IPS DF 6.9 (cell line): ENCODE data around the gene MAGI2.

Experiments
- DNase-seq: peaks from one replicate; pipeline ENCODE4 v3.0.0-alpha.2; 2013; ENCODE audit warnings: low read depth, low spot score
- H3K27ac ChIP-seq: one replicate; pipeline ENCODE4 v1.5.1; 2013; ENCODE audit warnings: low read length, control low read depth
- H3K27me3 ChIP-seq: 2 replicates; pipeline ENCODE4 v1.6.1; 2013; ENCODE audit warnings: mild to moderate bottlenecking, low read length; ENCODE audit not compliant: control insufficient read depth, insufficient read depth
- H3K36me3 ChIP-seq: 2 replicates; pipeline ENCODE4 v1.6.1; 2013; ENCODE audit warnings: low read length; ENCODE audit not compliant: control insufficient read depth, insufficient read depth
- H3K4me1 ChIP-seq: 2 replicates; pipeline ENCODE4 v1.6.1; 2013; ENCODE audit warnings: low read length; ENCODE audit not compliant: control insufficient read depth, insufficient read depth
- H3K4me3 ChIP-seq: 2 replicates; pipeline ENCODE4 v1.5.1; 2013; ENCODE audit warnings: mild to moderate bottlenecking, low read length
- H3K9me3 ChIP-seq: 2 replicates; pipeline ENCODE4 v1.6.1; 2013; ENCODE audit warnings: low read length, inconsistent platforms; ENCODE audit not compliant: control insufficient read depth, insufficient read depth
- WGBS: extraction: QIAGEN DNeasy Blood & Tissue Kit; methylation state at CpG from one replicate; pipeline ENCODE4 v1.1.7; 2013; ENCODE audit warnings: mixed read lengths, missing lambda C conversion rate; ENCODE audit not compliant: insufficient read length, insufficient coverage; 5-methylcytosine and 5-hydroxymethylcytosine counted together

MAGI2 gene

GRCh38 chr7:77985232-77985973 is 1468.1 kb downstream of the MAGI2 start:
- Histone ChIP-seq H3K27ac (no peak overlapping the region), H3K9me3 (no peaks in the 10 kb centered on the region), H3K4me3 (no peak overlapping the region), H3K36me3 (no peaks in the 10 kb centered on the region), H3K4me1 (peaks cover 1% of the 10 kb centered on the region; the same call in 1 of the 2 replicates), H3K27me3 (no peaks in the 10 kb centered on the region)
- no CpG with 5 or more reads among the region's 12 CpGs for WGBS
- DNase-seq: no peak

GRCh38 chr7:77983973-77984372 is 1469.5 kb downstream of the MAGI2 start:
- Histone ChIP-seq H3K27me3 (no peaks in the 10 kb centered on the region), H3K4me1 (0 out of 2 replicates have a peak, but pooled peaks cover 3% of the 10 kb centered on the region), H3K27ac (no peak overlapping the region), H3K9me3 (no peaks in the 10 kb centered on the region), H3K4me3 (no peak overlapping the region), H3K36me3 (no peaks in the 10 kb centered on the region)
- no peak for DNase-seq
- WGBS: no CpG with 5 or more reads among the region's 4 CpGs

GRCh38 chr7:77982926-77983550 is 1470.4 kb downstream of the MAGI2 start:
- no peak overlapping the region for H3K27ac ChIP-seq
- no peaks in the 10 kb centered on the region for H3K9me3 ChIP-seq
- H3K36me3 ChIP-seq: no peaks in the 10 kb centered on the region
- no peak for DNase-seq
- H3K27me3 ChIP-seq: no peaks in the 10 kb centered on the region
- H3K4me3 ChIP-seq: no peak overlapping the region
- no CpG with 5 or more reads among the region's 5 CpGs for WGBS
- 0 out of 2 replicates have a peak, but pooled peaks cover 3% of the 10 kb centered on the region for H3K4me1 ChIP-seq

DNA sequence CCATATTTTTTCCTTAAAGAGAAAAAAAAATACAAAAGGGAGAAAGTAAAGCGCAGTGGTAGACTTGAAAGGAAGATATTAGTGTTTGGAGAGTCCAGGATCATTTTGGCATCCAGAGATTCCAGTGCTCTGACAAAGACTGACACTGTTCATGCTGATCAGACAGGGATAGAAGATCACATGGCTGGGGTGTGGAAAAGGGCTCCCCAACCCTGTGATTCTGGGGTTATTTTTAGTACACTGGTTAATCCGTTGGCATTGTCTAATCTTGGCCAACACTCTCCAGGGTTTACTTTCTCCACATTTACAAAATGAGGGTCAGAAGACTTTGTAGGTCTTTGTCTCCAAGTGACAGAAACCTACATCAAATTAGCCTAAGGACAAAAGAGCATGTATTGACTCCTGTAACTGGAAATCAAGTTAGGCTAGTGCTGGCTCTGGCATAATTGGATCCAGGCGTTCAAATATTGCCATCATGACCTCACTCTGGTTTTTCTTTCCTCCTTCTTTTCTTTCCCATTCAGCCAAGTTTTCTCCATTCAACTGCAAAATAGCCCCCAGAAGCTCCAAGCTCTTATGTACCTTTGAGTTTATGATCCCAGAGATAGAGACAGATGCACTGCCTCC is 1473.3 kb downstream of the MAGI2 start:
- Histone ChIP-seq H3K4me1 (0 out of 2 replicates have a peak, but pooled peaks cover 3% of the 10 kb centered on the region), H3K27ac (no peak overlapping the region), H3K36me3 (no peaks in the 10 kb centered on the region), H3K27me3 (no peaks in the 10 kb centered on the region), H3K4me3 (no peak overlapping the region), H3K9me3 (no peaks in the 10 kb centered on the region)
- DNase-seq: no peak
- WGBS: no CpG with 5 or more reads among the region's 3 CpGs

GRCh38 chr7:77979219-77979618 is 1474.2 kb downstream of the MAGI2 start:
- no CpG with 5 or more reads among the region's 5 CpGs for WGBS
- no peak for DNase-seq
- no peaks in the 10 kb centered on the region for H3K9me3 ChIP-seq
- H3K4me3 ChIP-seq: no peak overlapping the region
- H3K36me3 ChIP-seq: no peaks in the 10 kb centered on the region
- no peaks in the 10 kb centered on the region for H3K27me3 ChIP-seq
- no peak overlapping the region for H3K27ac ChIP-seq
- 0 out of 2 replicates have a peak, but pooled peaks cover 3% of the 10 kb centered on the region for H3K4me1 ChIP-seq

DNA sequence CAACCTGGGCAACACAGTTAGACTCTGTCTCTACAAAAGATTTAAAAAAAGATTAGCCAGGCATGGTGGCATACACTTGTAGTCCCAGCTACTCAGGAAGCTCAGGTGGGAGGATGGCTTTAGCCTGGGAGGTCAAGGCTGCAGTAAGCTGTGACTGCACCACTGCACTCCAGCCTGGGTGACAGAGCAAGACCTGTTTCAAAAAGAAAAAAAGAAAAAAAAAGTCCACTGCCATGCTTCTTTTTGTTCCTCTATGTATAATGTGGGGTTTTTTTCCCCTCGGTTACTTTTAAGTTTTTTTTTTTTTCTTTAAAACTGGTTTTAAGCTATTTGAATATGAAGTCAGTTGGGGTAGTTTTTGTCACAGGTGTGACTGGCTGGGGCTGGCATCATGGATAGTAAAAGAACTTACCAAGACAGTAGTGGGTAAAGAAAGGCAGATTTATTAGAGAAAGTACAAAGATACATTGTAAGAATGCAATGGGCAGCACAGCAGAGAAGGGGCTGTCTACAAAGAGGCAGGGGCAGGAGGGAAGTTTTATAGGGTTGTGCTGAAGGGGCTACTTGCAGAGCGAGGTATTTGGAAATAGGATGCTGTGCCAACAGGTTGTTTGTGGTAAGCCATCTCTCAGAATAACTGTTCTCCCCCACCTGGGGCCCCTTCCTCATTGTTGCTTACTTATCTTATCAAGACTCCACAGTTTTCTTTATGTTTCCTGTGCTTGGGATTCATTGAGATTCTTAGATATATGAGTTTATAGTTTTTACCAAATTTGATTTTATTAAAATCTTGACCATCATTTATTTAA is 1477.6 kb downstream of the MAGI2 start:
- Histone ChIP-seq H3K27me3 (no peaks in the 10 kb centered on the region), H3K36me3 (no peaks in the 10 kb centered on the region), H3K4me1 (0 out of 2 replicates have a peak, but pooled peaks cover 2% of the 10 kb centered on the region), H3K9me3 (no peaks in the 10 kb centered on the region), H3K27ac (no peak overlapping the region), H3K4me3 (no peak overlapping the region)
- no peak for DNase-seq
- WGBS: no CpG with 5 or more reads among the region's 2 CpGs

- Histone ChIP-seq H3K27me3 (no peaks in the 10 kb centered on the region), H3K27ac (no peak overlapping the region)
These were observed 1481.7 kb downstream of the MAGI2 start for GRCh38 chr7:77971726-77972125.

DNA sequence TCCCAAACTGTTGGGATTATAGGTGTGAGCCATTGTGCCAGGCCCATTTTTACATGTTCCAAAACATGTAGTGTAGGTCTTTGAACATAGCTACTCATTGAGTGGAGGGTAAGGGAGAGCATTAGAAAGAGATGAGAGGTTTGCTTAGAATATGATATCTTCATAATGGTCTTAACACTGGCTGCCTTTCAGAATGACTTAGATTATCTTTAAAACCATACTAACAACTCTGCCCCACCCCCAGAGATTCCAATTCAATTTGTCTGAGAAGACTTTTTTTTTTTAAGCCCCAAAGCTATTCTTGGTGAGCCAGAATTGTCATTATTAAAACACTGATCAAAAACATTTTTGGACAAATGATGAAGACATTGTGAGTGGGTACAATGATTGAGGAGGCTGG is 1486.0 kb downstream of the MAGI2 start:
- H3K9me3 ChIP-seq: no peaks in the 10 kb centered on the region
- H3K27ac ChIP-seq: no peak overlapping the region
- H3K36me3 ChIP-seq: no peaks in the 10 kb centered on the region
- no peaks in the 10 kb centered on the region for H3K4me1 ChIP-seq
- no peak for DNase-seq
- no peaks in the 10 kb centered on the region for H3K27me3 ChIP-seq
- H3K4me3 ChIP-seq: no peak overlapping the region

More at GRCh38 chr7:77971726-77972125, 1481.7 kb downstream of the MAGI2 start:
- DNase-seq: no peak
- Histone ChIP-seq H3K36me3 (no peaks in the 10 kb centered on the region), H3K4me1 (no peaks in the 10 kb centered on the region), H3K9me3 (no peaks in the 10 kb centered on the region), H3K4me3 (no peak overlapping the region)
